Measurements from ENCODE around the gene SLC35A3.

GRCh38 chr1:99934801-99935200 is 35.0 kb upstream of the SLC35A3 start:
- TF ChIP-seq, protein P1, sequence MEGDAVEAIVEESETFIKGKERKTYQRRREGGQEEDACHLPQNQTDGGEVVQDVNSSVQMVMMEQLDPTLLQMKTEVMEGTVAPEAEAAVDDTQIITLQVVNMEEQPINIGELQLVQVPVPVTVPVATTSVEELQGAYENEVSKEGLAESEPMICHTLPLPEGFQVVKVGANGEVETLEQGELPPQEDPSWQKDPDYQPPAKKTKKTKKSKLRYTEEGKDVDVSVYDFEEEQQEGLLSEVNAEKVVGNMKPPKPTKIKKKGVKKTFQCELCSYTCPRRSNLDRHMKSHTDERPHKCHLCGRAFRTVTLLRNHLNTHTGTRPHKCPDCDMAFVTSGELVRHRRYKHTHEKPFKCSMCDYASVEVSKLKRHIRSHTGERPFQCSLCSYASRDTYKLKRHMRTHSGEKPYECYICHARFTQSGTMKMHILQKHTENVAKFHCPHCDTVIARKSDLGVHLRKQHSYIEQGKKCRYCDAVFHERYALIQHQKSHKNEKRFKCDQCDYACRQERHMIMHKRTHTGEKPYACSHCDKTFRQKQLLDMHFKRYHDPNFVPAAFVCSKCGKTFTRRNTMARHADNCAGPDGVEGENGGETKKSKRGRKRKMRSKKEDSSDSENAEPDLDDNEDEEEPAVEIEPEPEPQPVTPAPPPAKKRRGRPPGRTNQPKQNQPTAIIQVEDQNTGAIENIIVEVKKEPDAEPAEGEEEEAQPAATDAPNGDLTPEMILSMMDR (conservative IDR thresholded peaks at IDR 0.05), result no peak
- no peak for TF ChIP-seq EZH2 (IDR thresholded peaks at IDR 0.05; ENCODE audit: low read depth)
